ENCODE results near the gene HSD11B1.

Gene HSD11B1

DNA sequence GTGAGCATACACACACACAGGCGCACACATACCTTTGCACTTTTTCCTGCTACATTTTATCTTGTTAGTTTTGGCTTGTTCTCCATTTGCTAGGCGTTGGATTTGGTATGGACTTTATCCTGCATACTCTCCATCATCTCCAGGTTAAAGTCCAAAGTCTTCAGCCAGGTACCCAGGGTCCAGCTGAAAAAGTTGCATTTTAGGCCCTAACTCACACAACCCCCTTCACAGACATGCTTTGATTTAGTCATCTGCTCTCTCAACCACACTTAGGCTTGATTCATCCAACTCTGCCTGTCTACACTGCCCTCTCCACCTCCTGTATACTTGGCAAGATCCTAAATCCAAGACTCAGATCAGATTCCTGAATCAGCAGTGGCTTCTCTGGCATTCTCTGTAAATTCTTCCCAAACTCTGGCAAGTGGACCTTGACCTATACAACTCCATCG lies 41.7 kb upstream of the HSD11B1 start:
- TF ChIP-seq, protein P1, sequence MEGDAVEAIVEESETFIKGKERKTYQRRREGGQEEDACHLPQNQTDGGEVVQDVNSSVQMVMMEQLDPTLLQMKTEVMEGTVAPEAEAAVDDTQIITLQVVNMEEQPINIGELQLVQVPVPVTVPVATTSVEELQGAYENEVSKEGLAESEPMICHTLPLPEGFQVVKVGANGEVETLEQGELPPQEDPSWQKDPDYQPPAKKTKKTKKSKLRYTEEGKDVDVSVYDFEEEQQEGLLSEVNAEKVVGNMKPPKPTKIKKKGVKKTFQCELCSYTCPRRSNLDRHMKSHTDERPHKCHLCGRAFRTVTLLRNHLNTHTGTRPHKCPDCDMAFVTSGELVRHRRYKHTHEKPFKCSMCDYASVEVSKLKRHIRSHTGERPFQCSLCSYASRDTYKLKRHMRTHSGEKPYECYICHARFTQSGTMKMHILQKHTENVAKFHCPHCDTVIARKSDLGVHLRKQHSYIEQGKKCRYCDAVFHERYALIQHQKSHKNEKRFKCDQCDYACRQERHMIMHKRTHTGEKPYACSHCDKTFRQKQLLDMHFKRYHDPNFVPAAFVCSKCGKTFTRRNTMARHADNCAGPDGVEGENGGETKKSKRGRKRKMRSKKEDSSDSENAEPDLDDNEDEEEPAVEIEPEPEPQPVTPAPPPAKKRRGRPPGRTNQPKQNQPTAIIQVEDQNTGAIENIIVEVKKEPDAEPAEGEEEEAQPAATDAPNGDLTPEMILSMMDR (IDR thresholded peaks at IDR 0.05; ENCODE audit: borderline replicate concordance, insufficient read depth, low read depth, low read length), result no peak
- H3K4me3 ChIP-seq (ENCODE audit: low read depth, low read length), result no peak overlapping the region

DNA sequence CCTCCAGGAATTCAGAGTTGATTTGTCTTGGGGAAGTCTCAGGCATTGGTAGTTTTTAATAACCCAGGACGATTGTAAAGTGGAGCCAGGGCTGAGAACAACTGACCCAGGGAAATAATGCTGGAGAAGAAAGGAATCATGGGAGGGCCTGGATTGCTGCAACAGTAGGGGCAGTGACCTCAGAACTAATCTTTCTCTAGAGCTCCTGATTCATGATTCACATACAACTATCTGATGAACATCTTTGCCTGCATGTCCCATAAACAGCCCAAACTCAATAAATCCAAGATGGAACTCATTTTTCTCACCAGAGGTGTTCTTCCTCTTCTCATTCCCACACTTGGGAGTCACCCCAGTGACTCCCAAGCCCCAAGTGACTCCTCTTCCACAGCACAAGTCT lies 37.5 kb upstream of the HSD11B1 start:
- TF ChIP-seq, protein P1 (IDR thresholded peaks at IDR 0.05; ENCODE audit: borderline replicate concordance, insufficient read depth, low read depth, low read length), result no peak

DNA sequence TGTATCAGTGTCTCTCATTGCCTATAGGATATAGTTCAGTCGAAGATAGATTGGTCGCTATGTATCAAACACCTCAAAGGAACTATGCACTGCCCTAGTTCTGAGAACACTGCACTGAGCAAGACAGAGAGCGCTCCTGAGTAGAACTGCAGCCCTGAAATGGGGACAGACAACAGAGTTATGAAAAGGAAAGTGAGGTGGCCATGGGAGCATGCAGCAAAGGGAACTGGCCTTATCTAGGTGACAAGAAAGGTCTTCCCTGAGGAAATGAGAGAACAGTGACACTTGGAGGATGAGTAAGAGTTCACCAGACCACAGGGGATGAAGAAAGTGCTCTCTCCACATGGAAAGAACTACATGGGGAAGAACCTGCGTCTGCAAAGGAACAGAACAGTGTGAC lies 36.9 kb upstream of the HSD11B1 start:
- TF ChIP-seq, protein P1 (IDR thresholded peaks at IDR 0.05; ENCODE audit: borderline replicate concordance, insufficient read depth, low read depth, low read length), result no peak

More for the DNA sequence above, 37.5 kb upstream of the HSD11B1 start:
- H3K4me3 ChIP-seq (ENCODE audit: low read depth, low read length), result no peak overlapping the region

DNA sequence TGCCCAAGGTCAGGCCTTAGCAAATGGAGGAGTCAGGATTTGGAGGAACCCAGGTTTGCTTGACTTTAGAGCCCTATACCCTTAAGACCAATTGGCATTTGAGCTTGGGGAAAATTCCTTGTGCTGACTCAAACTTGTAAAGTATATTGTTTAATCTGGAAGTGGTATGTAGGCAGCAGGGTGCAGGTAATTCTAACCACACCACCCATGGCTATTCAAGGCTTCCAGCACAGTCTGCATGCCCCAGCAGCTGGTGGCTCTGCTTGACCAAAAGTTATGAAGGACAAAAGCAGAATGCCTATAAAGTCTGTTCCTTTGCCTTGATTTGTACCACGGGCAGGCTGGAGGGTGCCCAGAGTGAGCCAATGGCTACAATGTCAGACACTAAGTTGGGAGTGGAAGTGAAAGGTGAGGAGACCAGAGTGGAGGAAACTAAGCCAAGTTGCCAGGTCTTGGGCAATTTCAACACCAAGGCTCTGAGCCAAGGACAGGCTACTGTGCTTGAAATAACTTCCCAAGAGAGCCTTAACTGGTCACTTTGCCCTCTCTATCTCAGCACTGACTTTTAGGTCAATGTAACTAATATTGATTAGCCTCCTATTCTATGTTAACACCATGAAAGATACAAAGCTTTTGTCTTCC lies 34.1 kb upstream of the HSD11B1 start:
- H3K4me3 ChIP-seq (ENCODE audit: low read depth, low read length), result no peak overlapping the region
- TF ChIP-seq, protein P1 (IDR thresholded peaks at IDR 0.05; ENCODE audit: borderline replicate concordance, insufficient read depth, low read depth, low read length), result no peak

More for the DNA sequence above, 36.9 kb upstream of the HSD11B1 start:
- no peak overlapping the region for H3K4me3 ChIP-seq (ENCODE audit: low read depth, low read length)

DNA sequence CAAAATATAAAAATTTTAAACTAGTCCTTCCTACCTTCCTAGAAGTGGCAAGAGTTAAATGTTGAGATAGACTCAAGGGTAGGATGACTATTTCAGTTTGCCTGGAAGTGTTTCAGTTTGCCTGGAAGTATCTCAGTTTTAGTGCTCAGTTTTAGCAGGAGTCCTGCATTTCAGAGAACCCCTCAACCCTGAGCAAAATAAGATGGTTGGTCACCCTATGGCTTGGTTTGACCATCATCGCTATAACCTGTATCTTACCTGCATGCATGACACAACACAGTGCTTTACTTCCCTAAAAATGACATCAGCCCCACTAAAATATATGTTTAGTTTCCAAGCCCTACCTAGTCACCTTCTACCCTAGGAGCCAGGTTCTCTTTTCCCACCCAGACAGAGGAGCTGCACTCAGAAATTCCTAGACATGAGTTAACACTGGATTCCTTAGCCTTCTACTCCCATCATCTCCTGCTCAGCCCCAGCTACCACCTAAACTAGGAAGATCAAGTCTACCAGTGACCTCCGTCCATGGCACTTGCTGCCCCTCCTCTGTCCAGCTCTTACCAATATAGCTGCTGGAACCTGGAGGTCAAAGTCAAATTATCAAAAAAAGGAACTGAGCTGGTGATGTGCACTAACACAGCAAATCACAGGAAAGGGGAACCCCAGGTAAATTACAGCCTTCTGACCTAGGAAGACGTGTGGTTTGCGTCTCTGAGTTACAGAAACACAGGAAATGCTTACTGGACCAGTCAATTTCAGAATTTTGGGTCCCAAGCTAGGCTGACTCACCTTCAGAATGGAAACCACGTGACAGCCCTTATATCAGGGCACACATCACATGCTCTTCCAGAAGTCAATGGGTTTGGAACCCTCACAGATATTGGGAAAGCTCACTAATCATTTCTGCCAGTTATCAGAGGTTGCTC lies 31.7 kb upstream of the HSD11B1 start:
- TF ChIP-seq, protein P1 (IDR thresholded peaks at IDR 0.05; ENCODE audit: borderline replicate concordance, insufficient read depth, low read depth, low read length), result no peak
- no peak overlapping the region for H3K4me3 ChIP-seq (ENCODE audit: low read depth, low read length)

DNA sequence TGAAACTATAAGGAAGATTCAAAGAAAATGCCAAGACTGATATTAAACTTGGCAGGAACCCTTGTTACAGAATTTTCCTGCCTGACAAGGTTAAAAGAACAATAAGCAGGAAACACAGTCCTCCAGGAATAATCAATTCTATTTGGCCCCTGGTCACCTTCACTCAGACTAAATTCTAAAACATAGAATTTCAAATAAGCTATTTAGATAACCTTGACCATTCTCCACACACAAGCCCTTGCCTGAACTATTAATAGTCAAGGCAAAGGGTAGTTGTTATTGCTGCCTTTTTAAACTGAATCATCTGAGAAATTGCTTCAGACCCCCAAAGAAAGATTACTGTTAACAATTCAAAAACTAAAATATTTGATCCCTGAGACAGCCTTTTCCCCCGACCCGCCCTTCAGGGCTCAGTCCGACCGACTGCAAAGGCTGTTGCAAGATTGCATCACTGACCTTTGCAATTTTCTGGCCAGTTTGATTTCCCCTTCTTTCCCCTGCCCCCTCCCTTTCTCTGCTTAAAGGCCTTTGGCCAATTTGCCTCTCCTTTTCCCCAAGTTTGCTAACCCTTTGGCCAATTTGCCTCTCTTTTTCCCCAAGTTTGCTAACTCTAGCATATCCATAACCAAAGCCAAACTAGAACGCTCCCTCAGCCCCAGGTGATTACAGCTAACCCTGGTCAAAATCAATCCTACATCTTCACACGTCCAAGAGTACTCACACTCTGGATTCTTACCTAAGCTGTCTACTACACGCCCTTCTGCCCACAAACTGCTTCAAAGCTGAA lies 30.8 kb upstream of the HSD11B1 start:
- TF ChIP-seq, protein P1 (IDR thresholded peaks at IDR 0.05; ENCODE audit: borderline replicate concordance, insufficient read depth, low read depth, low read length), result no peak
- H3K4me3 ChIP-seq (ENCODE audit: low read depth, low read length), result no peak overlapping the region

Measured in GM12875 (cell line).